ENCODE results near the gene MICU1. TPM values are rescaled to one million over a fixed set of nuclear protein-coding genes. Genes with fewer than 3 reads are reported as not detected.
"Not testable (repeated sequence)": the region's sequence is repeated elsewhere in the genome, so short reads cannot be mapped to it uniquely, and the experiment has no call there.

Gene MICU1
- total RNA-seq, 1 donor from 2014 or later = 43.7 TPM

- no peak for DNase-seq (ENCODE audit: low spot score)
Measured at GRCh38 chr10:72455889-72456595, 169.8 kb downstream of the MICU1 start.

- no peak for DNase-seq (ENCODE audit: low spot score)
Measured at GRCh38 chr10:72449941-72450441, 175.9 kb downstream of the MICU1 start.

GRCh38 chr10:72445851-72446250 is 180.0 kb downstream of the MICU1 start:
- no peak for DNase-seq (ENCODE audit: low spot score)

GRCh38 chr10:72442969-72443368 is 182.9 kb downstream of the MICU1 start:
- DNase-seq (ENCODE audit: low spot score) = not testable (repeated sequence)

- no peak for DNase-seq (ENCODE audit: low spot score)
Measured at GRCh38 chr10:72435570-72435969, 190.3 kb downstream of the MICU1 start.

- DNase-seq (ENCODE audit: low spot score) = not testable (repeated sequence)
Measured at GRCh38 chr10:72430936-72431335, 194.9 kb downstream of the MICU1 start.

GRCh38 chr10:72429931-72430330 is 195.9 kb downstream of the MICU1 start:
- no peak for DNase-seq (ENCODE audit: low spot score)

- no peak for DNase-seq (ENCODE audit: low spot score)
Measured at GRCh38 chr10:72426986-72427385, 198.9 kb downstream of the MICU1 start.

GRCh38 chr10:72425133-72425532 is 200.7 kb downstream of the MICU1 start:
- no peak for DNase-seq (ENCODE audit: low spot score)

GRCh38 chr10:72424561-72424960 is 201.3 kb downstream of the MICU1 start:
- DNase-seq (ENCODE audit: low spot score) = no peak

GRCh38 chr10:72423426-72423825 is 202.5 kb downstream of the MICU1 start:
- no peak for DNase-seq (ENCODE audit: low spot score)

GRCh38 chr10:72421885-72422540 is 203.9 kb downstream of the MICU1 start:
- no peak for DNase-seq (ENCODE audit: low spot score)

GRCh38 chr10:72419241-72419640 is 206.6 kb downstream of the MICU1 start:
- DNase-seq (ENCODE audit: low spot score) = no peak

- no peak for DNase-seq (ENCODE audit: low spot score)
Measured at GRCh38 chr10:72418679-72419078, 207.2 kb downstream of the MICU1 start.

GRCh38 chr10:72417971-72418370 is 207.9 kb downstream of the MICU1 start:
- no peak for DNase-seq (ENCODE audit: low spot score)

GRCh38 chr10:72416661-72417060 is 209.2 kb downstream of the MICU1 start:
- DNase-seq (ENCODE audit: low spot score) = no peak

GRCh38 chr10:72414642-72415041 is 211.2 kb downstream of the MICU1 start:
- DNase-seq (ENCODE audit: low spot score) = no peak

GRCh38 chr10:72409167-72409566 is 216.7 kb downstream of the MICU1 start:
- no peak for DNase-seq (ENCODE audit: low spot score)

- DNase-seq (ENCODE audit: low spot score) = no peak
Measured at GRCh38 chr10:72407927-72408600, 217.8 kb downstream of the MICU1 start.

GRCh38 chr10:72407471-72407870 is 218.4 kb downstream of the MICU1 start:
- DNase-seq (ENCODE audit: low spot score) = no peak

GRCh38 chr10:72395581-72395980 is 230.3 kb downstream of the MICU1 start:
- DNase-seq (ENCODE audit: low spot score) = not testable (repeated sequence)

- DNase-seq (ENCODE audit: low spot score) = no peak
Measured at GRCh38 chr10:72392571-72392970, 233.3 kb downstream of the MICU1 start.
